H1 (cell line): Measurements from ENCODE around the gene CHSY3. TPM values are rescaled to one million over a fixed set of nuclear protein-coding genes. Genes with fewer than 3 reads are reported as not detected.

Experiments used
- CTCF ChIA-PET: fragments of 300-600 bp; sonication (Branson Sonifier 250); formaldehyde crosslinking; loops from one replicate; lab custom pipeline; 2021; ENCODE audit not compliant: partially characterized antibody; lab: Charles Lee
- POLR2A ChIA-PET: fragments of 300-600 bp; sonication (Branson Sonifier 250); formaldehyde crosslinking; loops from one replicate; lab custom pipeline; 2021; ENCODE audit warnings: inconsistent platforms; ENCODE audit not compliant: partially characterized antibody; lab: Charles Lee
- DNase-seq, 2 experiments: peaks; one replicate each; pipeline versions ENCODE4 v3.0.0 to v3.0.0-alpha.2; 2010 to 2022; ENCODE audit warnings: low spot score in 2 of 2, low read depth in 1 of 2, mixed read lengths in 1 of 2
- FAIRE-seq: peaks from 2 replicates; lab custom pipeline; 2011; peaks lifted over from hg19 to GRCh38; lab: Jason Lieb, UNC
- H2AFZ ChIP-seq: 2 replicates; pipeline ENCODE4 v1.8.1; 2012; ENCODE audit warnings: low read length, inconsistent platforms
- H2AK5ac ChIP-seq: 2 replicates; pipeline ENCODE4 v1.6.1; 2013; ENCODE audit warnings: low read depth, low read length
- H2BK120ac ChIP-seq: replicated peaks from 2 replicates; pipeline ENCODE3; 2013; ENCODE audit warnings: low read depth, low read length, inconsistent platforms
- H2BK12ac ChIP-seq: 2 replicates; pipeline ENCODE4 v1.6.1; 2013; ENCODE audit warnings: low read depth, low read length
- H2BK15ac ChIP-seq: 2 replicates; pipeline ENCODE4 v1.6.1; 2013; ENCODE audit warnings: low read length
- H2BK20ac ChIP-seq: 2 replicates; pipeline ENCODE4 v1.6.1; 2013; ENCODE audit warnings: low read length
- H2BK5ac ChIP-seq: 2 replicates; pipeline ENCODE4 v1.6.1; 2013; ENCODE audit warnings: low read depth, low read length
- H3K14ac ChIP-seq: 2 replicates; pipeline ENCODE4 v1.6.1; 2013; ENCODE audit warnings: inconsistent platforms; ENCODE audit not compliant: insufficient read length
- H3K18ac ChIP-seq: 2 replicates; pipeline ENCODE4 v1.6.1; 2013; ENCODE audit warnings: low read length; ENCODE audit errors: extremely low read depth
- H3K23ac ChIP-seq: 2 replicates; pipeline ENCODE4 v1.6.1; 2013; ENCODE audit warnings: inconsistent platforms; ENCODE audit not compliant: insufficient read length
- H3K23me2 ChIP-seq: 2 replicates; pipeline ENCODE4 v1.6.1; 2013; ENCODE audit warnings: low read depth, low read length
- H3K27ac ChIP-seq: 2 replicates; pipeline ENCODE4 v1.6.1; 2011; ENCODE audit warnings: low read depth, low read length, inconsistent platforms
- H3K27me3 ChIP-seq, 4 experiments: replicated peaks in 1 of 4; 1 replicate in 1 of 4; 2 replicates in 3 of 4; pipeline versions ENCODE4 v1.6.1 to v1.8.1; 2011 to 2013; ENCODE audit warnings: low read length in 3 of 4, mild to moderate bottlenecking in 3 of 4, inconsistent platforms in 2 of 4, mixed read lengths in 2 of 4, moderate library complexity in 1 of 4; ENCODE audit not compliant: control insufficient read depth in 3 of 4, insufficient read depth in 3 of 4; ENCODE audit errors: extremely low read depth in 1 of 4
- H3K36me3 ChIP-seq, 4 experiments: 2 replicates each; pipeline versions ENCODE4 v1.6.1 to v1.8.1; 2011 to 2013; ENCODE audit warnings: mild to moderate bottlenecking in 4 of 4, low read length in 3 of 4, moderate library complexity in 2 of 4, control low read depth in 1 of 4, inconsistent platforms in 1 of 4; ENCODE audit not compliant: insufficient read depth in 4 of 4, control insufficient read depth in 2 of 4
- H3K4ac ChIP-seq: replicated peaks from 2 replicates; pipeline ENCODE3; 2013; ENCODE audit warnings: low read length, low read depth, mixed read lengths, inconsistent platforms; ENCODE audit not compliant: insufficient read length
- H3K4me1 ChIP-seq, 4 experiments: replicated peaks in 1 of 4; 1 replicate in 1 of 4; 2 replicates in 3 of 4; pipeline versions ENCODE4 v1.6.1 to v1.8.1; 2011 to 2013; ENCODE audit warnings: low read length in 3 of 4, inconsistent platforms in 2 of 4, mixed read lengths in 1 of 4; ENCODE audit not compliant: insufficient read depth in 4 of 4, control insufficient read depth in 3 of 4
- H3K4me2 ChIP-seq, 2 experiments: 2 replicates each; pipeline versions ENCODE4 v1.6.1 to v1.8.1; 2011 to 2013; ENCODE audit warnings: low read depth in 2 of 2, low read length in 2 of 2, control low read depth in 1 of 2, inconsistent platforms in 1 of 2, mild to moderate bottlenecking in 1 of 2; ENCODE audit not compliant: insufficient read depth in 1 of 2
- H3K4me3 ChIP-seq, 4 experiments: fragments of 200-600, 300-600 bp in 1 of 4; sonication (generic), shearing (Covaris generic), sonication (Bioruptor Twin) in 1 of 4; 2 replicates each; pipeline versions ENCODE4 v1.5.1 to v1.8.1; 2011 to 2016; ENCODE audit warnings: low read length in 4 of 4, low read depth in 3 of 4, control low read depth in 2 of 4, inconsistent platforms in 2 of 4, mild to moderate bottlenecking in 2 of 4, mixed read lengths in 1 of 4, moderate library complexity in 1 of 4; ENCODE audit not compliant: insufficient read depth in 2 of 4; ENCODE audit errors: extremely low read depth in 1 of 4
- H3K56ac ChIP-seq: replicated peaks from 2 replicates; pipeline ENCODE3; 2013; ENCODE audit warnings: low read depth, mild to moderate bottlenecking, mixed read lengths, low read length, inconsistent platforms; ENCODE audit not compliant: insufficient read length
- H3K79me1 ChIP-seq: 2 replicates; pipeline ENCODE4 v1.6.1; 2013; ENCODE audit warnings: low read depth, low read length, control low read depth
- H3K79me2 ChIP-seq, 2 experiments: 2 replicates each; pipeline versions ENCODE4 v1.6.1 to v1.8.1; 2012 to 2013; ENCODE audit warnings: low read length in 2 of 2, mild to moderate bottlenecking in 2 of 2, inconsistent platforms in 1 of 2; ENCODE audit not compliant: insufficient read depth in 2 of 2, control insufficient read depth in 1 of 2
- H3K9ac ChIP-seq, 4 experiments: replicated peaks in 1 of 4; 1 replicate in 1 of 4; 2 replicates in 3 of 4; pipeline versions ENCODE4 v1.6.1 to v1.8.1; 2011 to 2013; ENCODE audit warnings: low read depth in 3 of 4, low read length in 3 of 4, control low read depth in 2 of 4, mild to moderate bottlenecking in 2 of 4, moderate library complexity in 2 of 4, inconsistent platforms in 1 of 4; ENCODE audit errors: extremely low read depth in 1 of 4
- H3K9me3 ChIP-seq, 2 experiments: 2 replicates each; pipeline versions ENCODE4 v1.6.1 to v1.8.1; 2012 to 2013; ENCODE audit warnings: mild to moderate bottlenecking in 2 of 2, moderate library complexity in 2 of 2, control low read depth in 1 of 2, inconsistent platforms in 1 of 2, low read depth in 1 of 2, low read length in 1 of 2, mixed read lengths in 1 of 2; ENCODE audit not compliant: insufficient read depth in 2 of 2
- H4K20me1 ChIP-seq, 2 experiments: replicated peaks in 1 of 2; 2 replicates each; pipeline versions ENCODE3 to v1.8.1; 2011 to 2013; ENCODE audit warnings: inconsistent platforms in 2 of 2, low read length in 2 of 2, mild to moderate bottlenecking in 1 of 2; ENCODE audit not compliant: insufficient read depth in 2 of 2, control insufficient read depth in 1 of 2
- H4K5ac ChIP-seq: 2 replicates; pipeline ENCODE4 v1.6.1; 2013; ENCODE audit warnings: low read length, low read depth, mixed read lengths, inconsistent platforms; ENCODE audit not compliant: insufficient read length
- H4K8ac ChIP-seq: 2 replicates; pipeline ENCODE4 v1.8.0; 2013; ENCODE audit warnings: mild to moderate bottlenecking, moderate library complexity, low read length, inconsistent platforms; ENCODE audit not compliant: insufficient read depth; ENCODE audit errors: extremely low read depth
- H4K91ac ChIP-seq: replicated peaks from 2 replicates; pipeline ENCODE3; 2013; ENCODE audit warnings: low read length, mixed read lengths, inconsistent platforms; ENCODE audit not compliant: insufficient read length
- ASH2L ChIP-seq: fragments of 200-600, 300-600 bp; sonication (generic); IDR thresholded peaks from one replicate; pipeline ENCODE4 v1.7.1; 2017; ENCODE audit warnings: low read length
- CREB1 ChIP-seq: IDR thresholded peaks from 2 replicates; pipeline ENCODE4 v1.6.1; 2012; ENCODE audit warnings: inconsistent platforms
- EGR1 ChIP-seq: IDR thresholded peaks from 2 replicates; pipeline ENCODE4 v1.6.1; 2011; ENCODE audit warnings: low read depth, low read length, borderline replicate concordance
- HDAC6 ChIP-seq: IDR thresholded peaks from one replicate; pipeline ENCODE4 v1.7.1; 2012; ENCODE audit warnings: low read depth, mild to moderate bottlenecking, inconsistent platforms, low read length, moderate library complexity
- KDM1A ChIP-seq: fragments of 200-600, 300-600 bp; sonication (generic); IDR thresholded peaks from 2 replicates; pipeline ENCODE4 v1.7.1; 2016; ENCODE audit warnings: mild to moderate bottlenecking, low read length, borderline replicate concordance
- KDM5A ChIP-seq: fragments of 200-600 bp; IDR thresholded peaks from 2 replicates; pipeline ENCODE4 v1.7.1; 2012; ENCODE audit warnings: mild to moderate bottlenecking, low read length, inconsistent platforms, mixed read lengths
- MAFK ChIP-seq: IDR thresholded peaks from 2 replicates; pipeline ENCODE4 v1.6.1; 2012; ENCODE audit warnings: low read depth, mild to moderate bottlenecking, improper control_type of control experiment, low read length
- POLR2AphosphoS5 ChIP-seq: IDR thresholded peaks from 2 replicates; pipeline ENCODE4 v1.6.1; 2011; ENCODE audit warnings: low read depth, low read length
- RFX5 ChIP-seq: IDR thresholded peaks from 2 replicates; pipeline ENCODE4 v1.6.1; 2011; ENCODE audit warnings: low read depth, low read length, improper control_type of control experiment, borderline replicate concordance
- RXRA ChIP-seq: IDR thresholded peaks from 2 replicates; pipeline ENCODE4 v1.6.1; 2011; ENCODE audit warnings: low read depth, mild to moderate bottlenecking, low read length, moderate library complexity; ENCODE audit not compliant: insufficient read depth
- SIX5 ChIP-seq: IDR thresholded peaks from 2 replicates; pipeline ENCODE4 v1.6.1; 2011; ENCODE audit warnings: mild to moderate bottlenecking, low read depth, low read length
- SUZ12 ChIP-seq: fragments of 200-600 bp; sonication (generic); IDR thresholded peaks from 2 replicates; pipeline ENCODE4 v1.6.1; 2012; ENCODE audit warnings: mild to moderate bottlenecking, inconsistent platforms, low read length, moderate library complexity, mixed read lengths
- TAF1 ChIP-seq: IDR thresholded peaks from 2 replicates; pipeline ENCODE4 v1.6.1; 2011; ENCODE audit warnings: mild to moderate bottlenecking, low read depth, low read length
- TAF7 ChIP-seq: optimal IDR thresholded peaks from 2 replicates; pipeline ENCODE3; 2011; ENCODE audit warnings: low read depth, mild to moderate bottlenecking, inconsistent platforms, low read length, moderate library complexity, borderline replicate concordance
- ZNF274 ChIP-seq: IDR thresholded peaks from 2 replicates; pipeline ENCODE4 v1.7.0; 2012; ENCODE audit warnings: low read length, borderline replicate concordance; ENCODE audit errors: extremely low read depth
- WGBS, 2 experiments: shearing (Covaris generic) in 1 of 2; methylation state at CpG; one replicate each; pipeline versions ENCODE4 v1.1.6 to v1.1.7; 2013 to 2015; ENCODE audit warnings: low lambda C conversion rate in 2 of 2, mixed read lengths in 2 of 2, inconsistent platforms in 1 of 2, low coverage in 1 of 2, missing lambda C conversion rate in 1 of 2; ENCODE audit not compliant: insufficient replicate concordance in 2 of 2, insufficient coverage in 1 of 2, insufficient read length in 1 of 2; ENCODE audit errors: extremely low coverage in 1 of 2, missing lambda C conversion rate in 1 of 2; 5-methylcytosine and 5-hydroxymethylcytosine counted together
- polyA plus RNA-seq, 7 experiments: library from polyadenylated mRNA; depleted of rRNA in 3 of 7; stranded (reverse) in 5 of 7; unstranded in 2 of 7; fragments of >200 nt in 5 of 7; fragments of 200-250 nt in 2 of 7; gene quantifications; 1 replicate in 5 of 7; 2 replicates in 1 of 7; 4 replicates in 1 of 7; pipeline versions ENCODE4 v1.2.1 to v1.2.3, GENCODE V29; 2011 to 2013; ENCODE audit warnings: missing spikeins in 2 of 7, mixed read lengths in 2 of 7
- total RNA-seq: library from RNA; stranded (reverse); fragmentation: NEBNext Ultra II Directional; extraction: Animal tissue kit (Norgen Biotek cat#: 25700); gene quantifications from 2 replicates; pipeline ENCODE4 v1.2.1, GENCODE V29; 2021
- TF ChIP-seq, protein P1 (sequence below): IDR thresholded peaks from 2 replicates; pipeline ENCODE4 v1.6.1; 2011; ENCODE audit warnings: low read length, improper control_type of control experiment

The CHSY3 gene
- total and polyA plus RNA-seq, 2 of the 8 experiments (the other 6 are each of a cell fraction or from before 2014, with no cell fraction given) = 0.24 to 1.8 TPM

GRCh38 chr5:129962506-129962905 lies 58.2 kb downstream of the CHSY3 start:
- Histone ChIP-seq H3K27me3 (no peaks in the 10 kb centered on the region), H3K9ac (no peak overlapping the region), H3K4me2 (no peak overlapping the region), H4K91ac (no peak overlapping the region), H3K18ac (no peak overlapping the region), H2BK20ac (no peak overlapping the region), H3K56ac (no peak overlapping the region), H3K79me1 (no peaks in the 10 kb centered on the region), H3K9me3 (no peaks in the 10 kb centered on the region), H2BK15ac (no peak overlapping the region), H3K23ac (no peak overlapping the region), H3K36me3 (no peaks in the 10 kb centered on the region), H2AK5ac (no peak overlapping the region), H3K4me3 (no peak overlapping the region), H3K79me2 (no peaks in the 10 kb centered on the region), H3K23me2 (no peaks in the 10 kb centered on the region), H3K4me1 (no peaks in the 10 kb centered on the region), H4K5ac (no peak overlapping the region), H3K14ac (no peak overlapping the region), H3K27ac (no peak overlapping the region), H2BK120ac (no peak overlapping the region), H2BK12ac (no peak overlapping the region), H2BK5ac (no peak overlapping the region), H4K8ac (no peak overlapping the region), H3K4ac (no peak overlapping the region), H4K20me1 (no peaks in the 10 kb centered on the region), H2AFZ (no peak overlapping the region)
- POLR2A ChIA-PET = no interaction called here
- FAIRE-seq (no peak), DNase-seq (no peak)
- 100% methylated on average over 1 of the region's 1 CpG; no CpG with 5 or more reads in 1 of the 2 experiments for WGBS, 2 experiments
- CTCF ChIA-PET = no interaction called here
- TF ChIP-seq KDM5A (no peak), SUZ12 (no peak), ASH2L (no peak), RFX5 (no peak), CREB1 (no peak), SIX5 (no peak), MAFK (no peak), TAF7 (no peak), EGR1 (no peak), TAF1 (no peak), HDAC6 (no peak), KDM1A (no peak), ZNF274 (no peak), RXRA (no peak), POLR2AphosphoS5 (no peak)
- TF ChIP-seq, protein P1, sequence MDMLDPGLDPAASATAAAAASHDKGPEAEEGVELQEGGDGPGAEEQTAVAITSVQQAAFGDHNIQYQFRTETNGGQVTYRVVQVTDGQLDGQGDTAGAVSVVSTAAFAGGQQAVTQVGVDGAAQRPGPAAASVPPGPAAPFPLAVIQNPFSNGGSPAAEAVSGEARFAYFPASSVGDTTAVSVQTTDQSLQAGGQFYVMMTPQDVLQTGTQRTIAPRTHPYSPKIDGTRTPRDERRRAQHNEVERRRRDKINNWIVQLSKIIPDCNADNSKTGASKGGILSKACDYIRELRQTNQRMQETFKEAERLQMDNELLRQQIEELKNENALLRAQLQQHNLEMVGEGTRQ = no peak
